ENCODE measurements around the gene CALML6. TPM values are rescaled to one million over a fixed set of nuclear protein-coding genes. Genes with fewer than 3 reads are reported as not detected.

Gene CALML6
- total RNA-seq, 1 donor from 2014 or later = 0.32 TPM

- DNase-seq (ENCODE audit: low spot score) = no peak
These were observed 27.9 kb downstream of the CALML6 start for GRCh38 chr1:1942753-1943656.

GRCh38 chr1:1943834-1944570, 28.9 kb downstream of the CALML6 start:
- DNase-seq (ENCODE audit: low spot score) = no peak

- DNase-seq (ENCODE audit: low spot score) = no peak
These were observed 30.8 kb downstream of the CALML6 start for GRCh38 chr1:1945782-1946393.

- no peak for DNase-seq (ENCODE audit: low spot score)
These were observed 31.5 kb downstream of the CALML6 start for GRCh38 chr1:1946540-1946939.

GRCh38 chr1:1947493-1947892, 32.4 kb downstream of the CALML6 start:
- no peak for DNase-seq (ENCODE audit: low spot score)

- DNase-seq (ENCODE audit: low spot score) = no peak
These were observed 33.7 kb downstream of the CALML6 start for GRCh38 chr1:1948783-1949182.

- DNase-seq (ENCODE audit: low spot score) = no peak
These were observed 35.9 kb downstream of the CALML6 start for GRCh38 chr1:1950940-1951339.

- DNase-seq (ENCODE audit: low spot score) = no peak
These were observed 39.0 kb downstream of the CALML6 start for GRCh38 chr1:1954015-1954414.

- no peak for DNase-seq (ENCODE audit: low spot score)
These were observed 39.9 kb downstream of the CALML6 start for GRCh38 chr1:1954831-1955441.

- DNase-seq (ENCODE audit: low spot score) = no peak
These were observed 40.6 kb downstream of the CALML6 start for GRCh38 chr1:1955621-1956094.

GRCh38 chr1:1956101-1956500, 41.0 kb downstream of the CALML6 start:
- no peak for DNase-seq (ENCODE audit: low spot score)

- no peak for DNase-seq (ENCODE audit: low spot score)
These were observed 41.8 kb downstream of the CALML6 start for GRCh38 chr1:1956586-1957532.

GRCh38 chr1:1957533-1957961, 42.5 kb downstream of the CALML6 start:
- no peak for DNase-seq (ENCODE audit: low spot score)

- DNase-seq (ENCODE audit: low spot score) = no peak
These were observed 43.0 kb downstream of the CALML6 start for GRCh38 chr1:1958071-1958541.

GRCh38 chr1:1959459-1959839, 44.4 kb downstream of the CALML6 start:
- DNase-seq (ENCODE audit: low spot score) = no peak

GRCh38 chr1:1959840-1960479, 44.9 kb downstream of the CALML6 start:
- peak; percentile 71 for DNase-seq (ENCODE audit: low spot score)

- DNase-seq (ENCODE audit: low spot score) = no peak
These were observed 45.6 kb downstream of the CALML6 start for GRCh38 chr1:1960480-1961196.

GRCh38 chr1:1962752-1963151, 47.7 kb downstream of the CALML6 start:
- no peak for DNase-seq (ENCODE audit: low spot score)

GRCh38 chr1:1963570-1963969, 48.5 kb downstream of the CALML6 start:
- no peak for DNase-seq (ENCODE audit: low spot score)

Measured in mucosa of gallbladder (tissue), 1 donor.